Right cardiac atrium (tissue), 5 donors: ENCODE results near the gene HNRNPAB. TPM values are rescaled to one million over a fixed set of nuclear protein-coding genes. Genes with fewer than 3 reads are reported as not detected.
"Not testable (repeated sequence)": the region's sequence is repeated elsewhere in the genome, so short reads cannot be mapped to it uniquely, and the experiment has no call there.

Source experiments
- ATAC-seq, 2 donors: fragments of 200-7000 bp; cut with Tn5 transposase; one replicate each; pipeline versions ENCODE4 v1.8.0 to v1.9.1; 2020; ENCODE audit warnings: moderate library complexity in 2 of 2, mild to moderate bottlenecking in 1 of 2
- DNase-seq, 3 donors: peaks; one replicate each; pipeline ENCODE4 v3.0.0-alpha.2; 2020
- H3K27ac ChIP-seq: one replicate; pipeline ENCODE4 v1.5.1; 2013; ENCODE audit warnings: mild to moderate bottlenecking, low read length, control low read depth, moderate library complexity
- H3K27me3 ChIP-seq: one replicate; pipeline ENCODE4 v1.6.1; 2013; ENCODE audit not compliant: control insufficient read depth, insufficient read depth
- H3K4me1 ChIP-seq: one replicate; pipeline ENCODE4 v1.6.1; 2013; ENCODE audit warnings: low read length; ENCODE audit not compliant: control insufficient read depth, insufficient read depth
- H3K4me3 ChIP-seq: one replicate; pipeline ENCODE4 v1.5.1; 2013; ENCODE audit warnings: low read length, control low read depth
- H3K9me3 ChIP-seq: one replicate; pipeline ENCODE4 v1.6.1; 2013; ENCODE audit warnings: low read length; ENCODE audit not compliant: control insufficient read depth
- WGBS: extraction: QIAGEN DNeasy Blood & Tissue Kit; methylation state at CpG from one replicate; pipeline ENCODE4 v1.1.7; 2013; 5-methylcytosine and 5-hydroxymethylcytosine counted together
- intact Hi-C, 4 donors: fragments of 100-400 bp; cut with DNase I; formaldehyde crosslinking; loops; one replicate each; pipeline versions ENCODE4 v1.11.0 to v1.14.0; 2022 to 2023
- polyA plus RNA-seq: library from polyadenylated mRNA; stranded (reverse); fragments of 200-250 nt; gene quantifications from one replicate; pipeline ENCODE4 v1.2.3, GENCODE V29; 2013
- total RNA-seq, 4 donors: library from RNA; stranded (reverse); fragmentation: NEBNext Ultra II Directional; extraction: Animal tissue kit (Norgen Biotek cat#: 25700); gene quantifications; one replicate each; pipeline ENCODE4 v1.2.1, GENCODE V29; 2021
- donor health status: healthy with polysubstance abuse.
- donor health status: DM: no; HTN: yes; CAD: no.
- donor health status: DM: no; HTN: no; CAD: no.
- donor health status: DM: no; HTN: yes; CAD: no; lungs with severe emphysema.
- donor health status: DM: yes; HTN: yes; CAD: no.

HNRNPAB gene
- total and polyA plus RNA-seq, 5 donors, result 75.3 to 125 (median 88.2) TPM

GRCh38 chr5:178196986-178197385 is 7.3 kb upstream of the HNRNPAB start:
- ATAC-seq (peak in 1 of 2 donors; percentile 49), DNase-seq (no peak)
- no peak overlapping the region for H3K4me3 ChIP-seq
- no peaks in the 10 kb centered on the region for H3K27me3 ChIP-seq
- intact Hi-C loops, result no loop called here
- 85% methylated on average over 8 of the region's 8 CpGs for WGBS
- no peak overlapping the region for H3K27ac ChIP-seq
- no peaks in the 10 kb centered on the region for H3K4me1 ChIP-seq
- H3K9me3 ChIP-seq, result no peaks in the 10 kb centered on the region

GRCh38 chr5:178198151-178198550 is 6.2 kb upstream of the HNRNPAB start:
- ATAC-seq, H3K9me3 ChIP-seq, intact Hi-C loops, DNase-seq, H3K27ac ChIP-seq, H3K4me3 ChIP-seq, H3K4me1 ChIP-seq, H3K27me3 ChIP-seq: not testable (repeated sequence)
- WGBS, result 83% methylated on average over 11 of the region's 11 CpGs

GRCh38 chr5:178198706-178199105 is 5.6 kb upstream of the HNRNPAB start:
- Histone ChIP-seq H3K27me3 (no peaks in the 10 kb centered on the region), H3K27ac (no peak overlapping the region), H3K4me1 (no peaks in the 10 kb centered on the region), H3K9me3 (no peaks in the 10 kb centered on the region), H3K4me3 (no peak overlapping the region)
- ATAC-seq, result no peak
- no peak for DNase-seq
- WGBS, result 70% methylated on average over 11 of the region's 11 CpGs
- intact Hi-C loops, result no loop called here

- ATAC-seq (no peak), DNase-seq (no peak)
- Histone ChIP-seq H3K4me3 (no peak overlapping the region), H3K9me3 (no peaks in the 10 kb centered on the region), H3K27ac (no peak overlapping the region), H3K4me1 (no peaks in the 10 kb centered on the region), H3K27me3 (no peaks in the 10 kb centered on the region)
- intact Hi-C loops, result no loop called here
- 79% methylated on average over 12 of the region's 12 CpGs for WGBS
Observed at GRCh38 chr5:178199581-178200434, 4.5 kb upstream of the HNRNPAB start.

- Histone ChIP-seq H3K4me3 (no peak overlapping the region), H3K4me1 (peaks cover 6% of the 10 kb centered on the region), H3K27me3 (no peaks in the 10 kb centered on the region), H3K27ac (no peak overlapping the region), H3K9me3 (no peaks in the 10 kb centered on the region)
- intact Hi-C loops, result no loop called here
- WGBS, result 87% methylated on average over 14 of the region's 14 CpGs
- DNase-seq, result no peak
- ATAC-seq, result no peak
Observed at GRCh38 chr5:178201221-178201926, 3.0 kb upstream of the HNRNPAB start.

GRCh38 chr5:178201927-178202235 is 2.5 kb upstream of the HNRNPAB start:
- no peaks in the 10 kb centered on the region for H3K9me3 ChIP-seq
- 33% methylated on average over 2 of the region's 2 CpGs for WGBS

GRCh38 chr5:178202541-178202940 is 1.8 kb upstream of the HNRNPAB start:
- no peak for DNase-seq
- intact Hi-C loops, result no loop called here
- Histone ChIP-seq H3K27ac (no peak overlapping the region), H3K4me3 (no peak overlapping the region), H3K27me3 (no peaks in the 10 kb centered on the region), H3K9me3 (no peaks in the 10 kb centered on the region), H3K4me1 (peaks cover 9% of the 10 kb centered on the region)
- whole genome bisulfite sequencing, result 96% methylated on average over 10 of the region's 10 CpGs
- no peak for ATAC-seq

More at GRCh38 chr5:178201927-178202235, 2.5 kb upstream of the HNRNPAB start:
- Histone ChIP-seq H3K27ac (no peak overlapping the region), H3K4me3 (no peak overlapping the region), H3K4me1 (peaks cover 6% of the 10 kb centered on the region), H3K27me3 (no peaks in the 10 kb centered on the region)
- intact Hi-C loops, result no loop called here
- no peak for DNase-seq
- ATAC-seq, result no peak

GRCh38 chr5:178203670-178204181 is 607 bp upstream of the HNRNPAB start:
- Histone ChIP-seq H3K4me3 (peak overlapping the region; percentile 63), H3K4me1 (peaks cover 9% of the 10 kb centered on the region), H3K27me3 (no peaks in the 10 kb centered on the region), H3K9me3 (no peaks in the 10 kb centered on the region), H3K27ac (peak overlapping the region; percentile 34)
- DNase-seq, result no peak
- 20% methylated on average over 30 of the region's 30 CpGs for WGBS
- intact Hi-C loops, result no loop called here
- ATAC-seq, result peak; percentile 4 to 34

- H3K9me3 ChIP-seq, result no peaks in the 10 kb centered on the region
- WGBS, result under 1% methylated on average over 90 of the region's 90 CpGs
- peak; percentile 86 to 92 (median 92) for DNase-seq
- H3K27ac ChIP-seq, result peak overlapping the region; percentile 73
- intact Hi-C loops, result no loop called here
- H3K27me3 ChIP-seq, result no peaks in the 10 kb centered on the region
- H3K4me3 ChIP-seq, result peak overlapping the region; percentile 63
- ATAC-seq, result peak; percentile 66 to 72
- peaks cover 9% of the 10 kb centered on the region for H3K4me1 ChIP-seq
Observed at GRCh38 chr5:178204935-178205748, 809 bp downstream of the HNRNPAB start.

GRCh38 chr5:178205749-178206047 is 1.4 kb downstream of the HNRNPAB start:
- peaks cover 9% of the 10 kb centered on the region for H3K4me1 ChIP-seq
- H3K27ac ChIP-seq, result peak overlapping the region; percentile 44
- no peaks in the 10 kb centered on the region for H3K27me3 ChIP-seq
- WGBS, result 9% methylated on average over 5 of the region's 5 CpGs
- H3K9me3 ChIP-seq, result no peaks in the 10 kb centered on the region
- DNase-seq (no peak), ATAC-seq (no peak)
- intact Hi-C loops, result no loop called here
- H3K4me3 ChIP-seq, result peak overlapping the region; percentile 63
